NCI-H1436 treated with DMSO at 0.1 percent for 48 hours (cell line): ENCODE measurements around the gene LRRC8D.

ENCODE experiments used
- DNase-seq: peaks from one replicate; lab custom pipeline; 2025; lab: John Stamatoyannopoulos, UW

The LRRC8D gene

DNA sequence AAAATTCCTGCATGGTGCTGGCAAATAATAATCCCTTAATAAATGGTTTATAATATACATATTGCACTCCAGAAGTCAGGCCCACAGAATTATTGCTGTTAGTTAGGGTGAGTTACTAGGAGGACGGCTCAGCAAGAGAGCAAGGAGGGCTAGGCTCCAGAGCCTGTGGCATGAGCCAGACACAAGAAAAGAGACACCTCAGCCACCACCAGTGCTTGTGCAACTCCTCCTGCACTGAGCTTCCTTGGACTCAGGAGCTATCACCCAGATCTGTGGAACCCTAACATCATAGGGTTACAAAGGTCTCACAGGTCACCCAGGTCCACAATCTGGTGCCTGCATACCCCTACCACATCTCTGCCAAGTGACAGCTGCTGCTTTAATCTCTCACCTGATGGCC, 12.8 kb upstream of the LRRC8D start:
- no peak for DNase-seq

DNA sequence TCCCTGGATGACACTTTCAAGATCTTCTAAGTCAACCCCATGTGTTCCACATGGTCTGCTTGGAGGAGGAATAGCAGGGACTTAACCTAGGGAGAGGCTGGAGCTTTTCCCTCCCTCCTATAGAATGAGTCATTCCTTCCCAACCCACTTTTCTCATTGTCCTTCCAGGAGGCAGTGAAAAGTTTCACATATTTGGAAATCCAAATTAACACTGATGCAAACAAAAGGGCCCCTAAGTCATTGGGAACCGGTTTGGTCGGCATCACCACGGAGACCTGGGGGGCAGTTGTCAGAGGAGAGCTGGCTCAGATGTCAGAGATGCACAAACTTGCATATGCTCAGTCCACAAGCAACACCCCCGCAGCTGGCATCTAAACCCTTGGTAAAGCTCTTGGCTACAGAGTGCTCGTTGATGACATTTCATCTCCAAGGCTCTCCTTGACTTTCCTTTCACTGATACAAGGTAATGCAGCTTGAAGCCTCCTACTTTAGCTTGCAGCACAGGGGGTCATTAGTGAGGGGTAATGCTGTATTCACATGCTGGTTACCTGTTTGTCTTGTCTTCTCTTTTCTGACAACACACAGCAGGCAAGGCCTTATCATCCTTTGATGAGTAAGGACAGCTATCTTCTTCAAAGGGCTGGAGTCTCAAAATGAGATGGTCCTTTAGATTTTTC, 12.3 kb upstream of the LRRC8D start:
- no peak for DNase-seq

DNA sequence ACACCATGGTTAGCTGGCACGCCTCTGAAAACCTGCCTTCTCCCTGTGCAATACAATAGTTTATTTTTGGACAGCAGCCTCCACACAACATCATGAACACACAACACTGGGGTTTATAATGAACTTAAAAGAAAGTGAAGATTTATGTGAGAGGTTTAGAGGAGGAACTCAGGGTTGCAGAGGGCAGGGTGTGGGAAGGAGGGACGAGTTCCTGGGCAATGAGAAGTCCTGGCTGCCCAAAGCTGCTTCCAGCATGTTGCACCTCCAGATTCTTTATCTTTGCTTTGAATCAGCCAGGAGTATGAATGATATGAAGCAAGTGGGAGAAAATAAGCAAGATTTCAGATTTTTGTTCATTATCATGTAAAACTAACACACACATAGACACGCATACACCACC, 11.3 kb upstream of the LRRC8D start:
- no peak for DNase-seq

DNA sequence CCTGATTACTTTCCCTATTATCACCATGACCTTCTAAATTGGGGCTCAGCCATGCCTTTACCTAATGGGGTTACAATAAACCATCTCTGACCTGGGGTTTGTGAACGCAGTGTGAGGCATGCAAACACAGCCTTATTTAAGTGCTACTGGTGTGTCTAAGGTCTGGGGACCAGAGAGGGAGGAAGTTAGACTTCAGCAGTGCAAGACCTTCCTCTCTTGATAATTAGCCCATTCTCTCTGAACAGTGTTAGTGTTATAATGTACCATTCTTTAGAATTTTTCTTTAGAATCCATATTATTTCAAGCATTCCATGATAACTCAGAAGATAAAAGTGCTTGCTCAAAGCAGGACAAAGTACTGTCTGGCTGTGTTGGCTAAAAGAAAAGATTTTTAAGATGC, 10.5 kb upstream of the LRRC8D start:
- no peak for DNase-seq

DNA sequence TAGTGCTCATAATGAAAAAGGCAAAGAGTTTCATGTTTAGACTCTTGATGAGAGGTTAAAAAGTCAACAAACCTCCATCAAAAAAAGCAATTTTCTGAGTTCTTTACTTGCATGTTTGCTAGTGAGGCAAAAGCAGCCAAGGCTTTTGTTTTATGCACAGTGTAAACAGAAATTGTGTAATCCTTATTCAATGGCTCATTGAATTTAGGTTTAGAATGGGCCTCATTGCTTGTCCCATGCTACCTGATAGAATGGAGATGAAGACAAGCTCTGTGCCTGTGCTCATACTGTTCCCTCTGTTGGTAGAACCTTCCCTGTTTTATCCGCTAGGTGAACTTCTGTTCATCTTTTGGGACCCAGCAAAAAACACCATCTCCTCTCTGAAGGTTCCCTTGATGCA, 10.0 kb upstream of the LRRC8D start:
- no peak for DNase-seq

DNA sequence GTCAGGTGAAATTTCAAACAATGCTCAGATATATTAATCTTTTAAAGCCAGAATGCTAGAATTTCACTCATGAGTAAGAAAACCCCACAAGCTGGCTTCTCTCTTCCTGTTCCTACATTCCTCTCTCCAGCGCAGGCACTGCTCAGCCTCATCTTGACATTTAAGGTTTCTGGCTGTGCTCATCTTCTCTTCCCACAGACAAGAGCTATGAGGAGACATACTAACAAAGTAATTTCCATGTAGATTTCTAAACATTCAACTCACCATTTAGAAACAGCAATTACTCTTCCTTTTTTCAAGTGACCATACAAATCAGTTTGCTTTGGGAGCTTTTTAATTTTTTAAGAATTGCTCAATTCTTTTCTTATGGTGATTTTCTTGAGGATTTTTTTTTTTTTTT, 7.8 kb upstream of the LRRC8D start:
- DNase-seq, result no peak

DNA sequence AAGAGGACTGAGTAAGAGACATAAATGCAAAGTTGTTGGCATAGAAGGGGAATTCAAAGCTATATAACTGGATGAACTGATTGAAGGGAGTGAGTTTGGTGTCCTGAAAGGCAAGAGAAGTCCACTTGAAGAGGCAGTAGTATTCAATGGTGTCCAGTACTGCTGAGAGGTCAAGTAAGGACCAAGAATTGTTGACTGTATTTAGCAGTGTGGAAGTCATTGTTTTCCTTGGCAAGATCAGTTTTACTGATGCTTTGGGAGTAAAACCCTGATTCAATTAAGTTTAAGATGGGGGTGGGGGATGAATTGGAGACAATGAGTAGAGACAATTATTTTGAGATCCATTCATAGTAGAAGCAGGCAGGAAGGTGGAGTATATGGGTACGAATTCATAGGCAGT, 5.8 kb upstream of the LRRC8D start:
- DNase-seq, result no peak

DNA sequence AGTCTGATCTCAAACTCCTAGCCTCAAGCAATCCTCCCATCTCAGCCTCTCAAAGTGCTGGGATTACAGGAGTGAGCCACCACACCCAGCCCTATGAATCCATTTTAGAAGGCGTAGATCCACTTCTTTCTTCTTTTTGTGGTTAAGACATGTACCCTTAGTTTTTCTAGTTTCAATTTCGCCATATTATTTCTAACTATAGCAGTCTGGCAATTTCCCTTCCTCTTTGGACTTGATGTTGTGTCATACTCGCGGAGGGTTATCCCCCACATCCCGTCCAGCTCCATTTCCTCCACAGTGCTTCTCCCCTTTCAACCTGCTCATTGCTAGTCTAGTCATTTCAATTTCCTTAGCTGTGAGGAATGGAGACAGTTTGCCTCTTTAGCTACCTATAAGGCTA, 5.2 kb upstream of the LRRC8D start:
- no peak for DNase-seq

DNA sequence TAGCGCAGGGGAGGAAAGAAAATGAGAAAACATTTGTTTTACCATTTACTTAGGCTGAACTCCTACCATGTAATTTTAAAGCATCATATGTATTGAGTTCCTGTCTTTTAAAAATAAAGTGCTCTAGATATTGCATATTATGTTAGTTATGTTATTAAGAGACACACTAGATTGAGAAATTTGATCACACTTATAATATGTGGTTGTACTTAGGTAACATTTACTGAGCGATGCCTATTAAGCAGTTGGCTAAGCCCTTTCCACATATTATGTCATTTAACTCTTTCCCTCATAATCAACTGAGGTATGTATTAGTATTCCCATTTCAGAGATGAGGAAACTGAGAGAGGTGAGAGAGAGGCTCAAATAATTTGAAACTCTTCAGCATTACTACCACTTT, 4.5 kb upstream of the LRRC8D start:
- DNase-seq, result no peak

DNA sequence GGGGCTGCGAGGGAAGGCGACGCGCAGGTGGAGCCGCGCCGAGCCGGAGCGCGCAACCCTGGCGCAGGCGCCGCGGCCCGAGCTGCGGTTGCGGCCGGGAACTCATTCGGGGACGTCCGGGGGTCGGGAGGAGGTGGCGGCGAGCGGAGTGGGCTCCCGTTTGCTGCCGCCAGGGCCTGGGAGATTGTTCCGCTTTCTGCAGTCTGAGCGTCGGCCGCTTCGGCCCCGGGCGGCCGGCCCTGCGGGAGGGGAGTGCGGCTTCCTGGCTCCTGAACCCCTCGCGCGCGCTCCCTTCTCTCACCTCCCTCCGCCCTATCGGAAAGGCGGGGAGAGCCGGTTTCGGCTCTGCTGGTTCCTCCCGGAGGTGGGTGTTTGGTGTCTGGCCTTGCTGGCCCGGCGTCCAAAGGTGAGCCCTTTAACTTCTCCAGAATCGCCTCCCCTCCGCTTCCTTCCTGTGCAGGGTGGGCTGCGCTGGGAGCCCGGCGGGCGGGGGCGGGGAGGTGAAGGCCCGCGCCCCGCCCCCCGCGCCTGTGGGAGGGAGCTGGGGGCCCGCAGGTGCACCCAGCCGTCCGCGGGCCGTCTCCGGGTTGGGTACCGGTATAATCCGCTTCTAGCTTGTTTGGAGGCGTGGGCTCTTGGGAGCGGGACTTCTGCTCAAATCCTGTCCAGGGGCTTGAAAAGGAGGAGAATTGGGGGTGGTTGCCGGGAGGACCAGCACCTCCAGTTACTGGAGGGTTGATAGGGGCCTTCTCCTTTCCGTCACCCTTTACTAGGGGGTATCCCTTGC, 683 bp downstream of the LRRC8D start:
- no peak for DNase-seq

DNA sequence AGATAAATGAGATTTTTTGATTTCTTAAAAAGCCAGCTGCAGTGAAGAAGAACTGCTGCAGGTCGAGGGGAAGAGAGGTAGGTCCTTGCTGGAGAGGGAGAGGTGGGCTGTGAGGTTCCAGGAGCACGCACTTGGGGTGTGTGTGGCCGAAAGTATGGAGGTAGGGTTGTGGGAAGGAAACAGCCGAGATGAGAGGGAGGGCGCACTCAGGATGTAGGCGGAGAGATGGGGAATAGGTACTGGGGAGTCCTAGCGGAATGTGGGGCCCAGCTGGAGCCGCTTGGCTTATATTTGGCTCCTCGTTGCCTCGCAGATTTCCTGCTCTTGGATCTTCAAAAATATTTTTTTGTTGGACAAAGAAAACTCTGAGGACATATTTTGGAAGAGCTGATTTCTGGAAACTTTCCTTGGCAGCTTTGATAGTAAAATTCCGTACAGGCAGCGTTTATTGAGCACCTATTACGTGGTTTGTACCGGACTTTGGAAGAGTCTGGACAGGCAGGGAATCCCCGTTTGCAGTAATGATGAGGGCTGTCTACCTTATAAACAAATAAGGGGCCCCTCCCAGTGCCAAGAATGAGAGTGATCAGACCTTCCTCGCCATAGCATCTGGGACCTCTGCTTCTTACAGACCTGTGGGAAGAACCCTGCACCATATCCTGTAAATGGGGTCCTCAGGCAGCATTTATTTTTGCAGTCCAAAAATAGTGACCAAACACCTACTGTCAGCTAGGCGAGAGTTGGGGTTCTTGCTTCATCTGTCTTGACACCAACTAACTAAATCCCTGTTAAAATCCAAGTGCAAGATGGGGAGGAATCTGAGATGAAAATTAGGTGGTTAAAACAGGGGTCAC, 1.5 kb downstream of the LRRC8D start:
- DNase-seq, result no peak

DNA sequence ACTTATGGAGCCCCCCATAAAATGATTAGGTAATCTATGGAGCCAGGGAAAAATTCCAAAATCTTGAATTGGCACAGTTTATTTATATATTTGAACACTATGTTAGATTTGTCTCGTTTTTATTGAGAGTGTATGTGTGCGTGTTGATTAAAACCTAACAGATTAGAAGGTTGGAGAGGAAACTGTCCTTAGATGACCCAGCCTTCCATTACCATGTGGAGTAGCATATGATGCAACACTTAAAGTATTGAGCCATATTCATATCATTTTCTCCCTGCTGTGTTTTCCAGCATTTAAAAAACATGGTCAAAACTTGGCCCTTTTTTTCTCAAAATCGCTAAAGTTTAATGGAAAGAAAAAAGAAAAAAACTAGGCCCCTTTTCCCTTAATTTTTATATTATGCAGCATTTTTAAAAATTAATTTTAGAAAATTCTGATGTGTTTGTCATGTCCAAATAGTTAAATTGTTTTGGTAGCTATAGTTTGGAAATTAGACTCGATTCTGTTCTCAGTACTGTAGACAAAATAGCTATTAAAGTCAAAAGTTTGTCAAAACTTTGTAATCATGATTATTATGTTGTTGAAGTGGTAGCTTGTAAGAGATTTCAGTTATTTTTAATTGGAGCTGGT, 2.3 kb downstream of the LRRC8D start:
- no peak for DNase-seq

DNA sequence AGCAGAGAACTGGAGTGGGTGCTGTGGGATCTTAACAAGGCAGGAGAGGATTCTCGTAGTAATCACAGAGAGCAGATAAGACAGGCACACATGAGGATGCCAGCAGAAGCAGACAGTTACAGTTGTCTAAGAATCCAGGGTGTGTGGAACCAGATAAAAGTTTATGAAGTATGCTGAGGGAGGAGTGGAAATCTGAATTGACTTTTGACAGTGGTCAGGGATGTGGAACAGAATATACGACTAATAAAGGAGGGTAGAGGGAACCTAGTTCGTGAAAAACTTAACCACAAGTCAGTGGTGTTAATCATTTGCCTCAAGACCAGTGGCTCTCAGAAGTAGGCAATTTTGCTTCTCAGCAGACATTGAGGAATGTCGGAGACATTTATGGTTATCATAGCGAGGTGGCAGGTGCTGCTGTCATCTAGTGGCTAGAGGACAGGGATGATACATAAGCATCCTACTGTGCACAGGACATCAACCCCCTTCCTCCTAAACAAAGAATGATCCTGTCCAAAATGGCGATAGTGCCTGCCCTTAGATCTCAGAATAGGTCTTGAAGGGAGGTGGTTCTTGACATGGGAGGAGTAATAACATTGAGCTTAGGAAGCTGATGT, 3.0 kb downstream of the LRRC8D start:
- DNase-seq, result no peak

DNA sequence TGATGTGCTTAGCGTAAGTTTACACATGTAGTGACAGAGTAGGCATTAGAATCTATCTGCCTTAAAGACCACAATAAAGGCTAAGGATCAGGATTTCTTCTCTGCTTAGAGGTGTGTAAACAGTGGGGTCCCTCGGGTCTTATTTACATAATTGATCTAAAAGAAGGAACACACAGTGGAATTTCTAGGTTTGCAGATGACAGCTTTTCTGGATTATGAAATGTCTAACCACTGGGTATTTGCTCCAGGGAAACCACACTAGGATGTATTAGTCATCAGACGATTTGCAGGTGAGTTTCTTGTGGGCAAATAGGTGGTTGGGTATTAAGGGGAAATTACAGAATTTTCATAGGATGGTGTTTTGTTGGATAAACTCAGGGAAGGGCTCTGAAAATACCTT, 5.8 kb downstream of the LRRC8D start:
- no peak for DNase-seq

DNA sequence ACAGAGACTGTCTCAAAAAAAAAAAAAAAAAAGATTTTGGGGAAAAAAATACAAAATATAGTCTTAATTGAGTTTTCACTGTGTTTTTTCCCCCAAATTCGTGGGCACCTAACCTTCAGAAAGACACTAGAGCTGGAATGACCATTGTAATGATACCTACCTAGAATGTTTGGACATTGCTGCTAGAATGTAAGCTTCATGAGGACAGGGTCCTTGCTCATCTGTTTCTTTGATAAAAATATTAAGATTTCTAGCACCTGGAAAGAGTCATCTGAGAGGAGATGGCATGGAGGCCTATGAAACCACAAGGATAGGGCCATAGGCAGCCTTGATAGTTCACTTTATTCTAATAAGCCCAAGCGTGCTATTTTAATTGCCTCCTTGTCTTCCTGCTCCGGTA, 6.5 kb downstream of the LRRC8D start:
- DNase-seq, result no peak

DNA sequence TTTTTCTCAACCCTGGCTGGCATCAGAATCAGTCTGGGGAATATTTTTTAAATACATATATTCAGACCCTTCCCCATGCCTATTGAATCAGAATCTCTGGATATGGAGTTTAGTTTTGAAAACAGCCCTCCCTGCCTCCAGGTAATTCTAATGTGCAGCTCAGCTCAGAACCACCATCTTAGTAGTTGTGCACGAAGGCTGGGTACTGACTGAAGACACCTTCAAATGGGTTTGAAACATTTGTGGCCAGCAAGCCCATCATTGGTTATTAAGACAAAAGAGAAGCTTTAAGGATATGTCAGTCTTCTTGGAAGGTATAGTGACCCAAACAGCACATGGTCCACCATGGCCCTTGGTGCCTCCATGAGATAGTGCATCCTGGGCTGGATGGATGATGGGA, 7.1 kb downstream of the LRRC8D start:
- no peak for DNase-seq

DNA sequence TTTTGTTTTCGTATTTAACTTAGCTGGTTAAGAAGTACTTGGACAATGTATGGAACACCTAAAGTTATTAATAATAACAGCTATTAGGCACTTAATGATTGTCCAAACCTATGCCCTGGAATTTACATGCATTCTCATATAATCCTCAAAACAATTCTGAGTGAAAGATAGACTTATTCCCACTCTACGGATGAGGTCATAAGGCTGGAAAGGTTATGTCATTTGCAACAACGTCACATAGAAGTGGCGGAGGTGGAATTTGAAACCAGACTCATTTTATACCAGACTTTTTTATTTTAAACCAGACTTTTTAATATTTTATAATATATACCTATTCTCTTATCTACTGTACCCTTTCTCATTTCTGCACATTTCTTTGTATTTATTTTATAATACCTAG, 8.4 kb downstream of the LRRC8D start:
- DNase-seq, result no peak

DNA sequence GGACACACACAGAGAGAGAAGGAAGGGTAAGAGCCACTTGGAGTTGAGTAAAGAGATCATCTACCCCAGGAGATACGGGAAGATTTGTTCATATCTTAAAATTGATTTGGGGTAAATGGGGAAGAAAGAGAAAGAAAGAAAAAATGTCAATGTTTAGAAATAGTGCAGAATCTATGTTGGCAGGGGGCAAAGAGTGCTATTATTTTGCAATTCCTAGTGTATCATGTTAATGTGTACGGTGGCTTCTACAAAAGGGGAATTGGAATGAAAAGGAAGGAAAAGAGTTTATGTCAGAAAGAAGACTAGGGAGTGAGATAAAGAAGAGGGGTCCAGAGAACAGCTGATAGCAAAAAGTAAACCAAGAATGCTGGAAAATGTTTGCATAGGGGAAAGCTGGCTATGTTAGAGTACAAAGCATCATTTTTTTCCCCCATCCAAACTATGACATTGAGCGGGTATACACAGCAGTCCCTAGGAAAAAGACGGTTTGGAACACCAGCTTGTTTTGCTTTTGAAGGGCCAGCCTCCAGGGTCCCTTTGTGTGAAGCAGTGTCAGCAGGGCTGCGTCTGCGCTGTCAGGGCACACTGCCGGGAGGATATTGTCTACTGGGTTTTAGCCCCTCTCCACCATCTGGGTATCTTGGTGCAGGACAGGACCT, 10.8 kb downstream of the LRRC8D start:
- DNase-seq, result no peak

DNA sequence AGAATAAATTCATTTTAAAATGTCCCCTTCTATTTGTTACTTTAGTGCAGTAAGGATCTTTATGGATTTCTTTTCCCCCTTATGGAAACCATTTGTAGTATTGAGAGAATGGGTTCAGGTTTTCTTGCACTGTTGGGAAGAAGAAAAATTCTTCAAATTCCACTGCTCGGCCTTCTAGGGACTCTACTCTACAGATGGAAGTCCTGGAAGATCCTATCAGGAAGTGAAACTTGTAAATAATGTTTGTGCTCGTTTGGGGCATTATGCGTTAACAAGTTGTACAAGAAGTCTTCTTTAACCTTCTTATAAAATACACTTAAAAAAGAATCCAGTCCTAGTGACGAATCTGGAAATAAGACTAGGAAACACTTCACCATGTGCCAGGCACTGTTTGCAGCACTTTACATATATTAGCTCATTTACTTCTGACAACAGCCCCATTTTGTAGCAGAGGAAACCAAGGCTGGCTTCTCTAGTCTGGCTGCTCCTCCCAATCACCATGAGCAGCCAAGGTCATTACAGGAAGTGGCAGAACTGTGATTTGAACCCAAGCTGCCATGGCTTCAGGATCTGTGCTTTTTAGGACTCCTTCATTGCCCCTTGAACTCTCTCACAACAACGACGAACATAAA, 11.8 kb downstream of the LRRC8D start:
- DNase-seq, result no peak

DNA sequence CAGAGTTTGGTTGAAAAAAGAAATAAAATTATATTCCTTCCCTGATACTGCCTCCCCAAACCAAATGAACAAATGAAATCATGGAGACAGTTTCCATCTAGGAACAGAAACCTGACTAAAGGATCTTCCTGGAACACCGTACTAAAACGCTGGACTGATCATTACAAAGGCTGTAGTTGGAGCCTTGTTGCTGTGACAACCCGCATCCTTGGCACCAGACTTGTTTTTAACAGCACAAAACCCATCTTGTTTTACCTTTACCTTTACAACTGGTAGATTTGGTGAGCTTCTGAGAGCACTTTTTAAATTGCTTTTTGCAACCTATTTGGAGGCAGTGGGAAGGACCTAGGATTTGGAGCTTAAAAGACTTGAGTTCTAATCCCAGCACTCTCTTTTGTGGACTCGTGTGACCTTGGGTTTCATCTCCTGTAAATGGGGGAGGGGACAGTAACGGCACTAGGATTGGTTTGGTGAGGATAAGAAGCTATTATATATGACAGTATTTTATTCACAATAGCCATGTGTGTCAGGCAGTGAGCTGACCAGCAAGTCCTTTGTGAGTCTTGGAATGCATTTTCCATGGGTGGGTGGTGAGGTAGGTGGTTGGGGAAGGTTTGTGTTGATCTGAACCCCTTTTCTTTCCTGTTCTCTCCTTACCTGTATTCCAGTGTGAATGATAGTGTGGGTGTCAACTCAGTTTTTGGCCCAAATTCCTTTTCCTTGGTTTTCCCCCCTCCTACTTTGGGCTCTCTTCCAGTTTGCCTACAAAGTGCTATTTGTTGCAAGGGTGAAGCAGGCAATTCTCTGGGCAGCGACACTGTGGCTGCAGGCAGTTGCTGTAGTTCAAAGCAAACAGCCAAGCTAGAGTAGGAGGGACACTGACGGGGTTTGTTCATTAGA, 12.6 kb downstream of the LRRC8D start:
- no peak for DNase-seq
